Measurements from ENCODE around the gene UBE2V1.
A peak's percentile ranks its signal among the peaks of the same experiment; 100 is the strongest.

UBE2V1 gene

DNA sequence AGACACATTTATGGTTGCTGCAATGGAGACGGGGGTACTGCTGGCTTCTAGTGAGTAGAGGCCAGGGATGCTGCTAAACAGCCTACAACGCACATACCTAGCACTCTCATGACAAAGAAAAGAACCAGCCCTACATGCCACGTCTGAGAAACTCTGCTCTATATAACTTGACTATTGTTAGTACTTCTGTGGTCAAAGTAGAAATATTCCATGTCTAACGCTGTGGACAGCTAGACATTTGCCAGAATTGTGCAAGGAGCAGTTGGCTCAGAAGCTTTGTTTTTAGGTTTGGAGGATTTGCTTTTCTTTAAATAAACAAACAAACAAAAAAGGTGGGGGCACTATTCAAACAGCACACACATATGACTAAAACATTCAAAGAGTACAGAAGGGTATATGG is 20.5 kb downstream of the UBE2V1 start:
- no peak for TF ChIP-seq RAD21 (IDR thresholded peaks at IDR 0.05; ENCODE audit: low read depth)
- TF ChIP-seq CEBPB (IDR thresholded peaks at IDR 0.05), result no peak
- TF ChIP-seq TEAD4 (IDR thresholded peaks at IDR 0.05), result no peak
- no peak for TF ChIP-seq USF1 (IDR thresholded peaks at IDR 0.05)
- no peak for TF ChIP-seq CREB1 (IDR thresholded peaks at IDR 0.05; ENCODE audit: low read depth)
- no peak for TF ChIP-seq ZBTB7A (IDR thresholded peaks at IDR 0.05; ENCODE audit: low read depth)
- TF ChIP-seq TCF12 (IDR thresholded peaks at IDR 0.05; ENCODE audit: low read depth), result no peak
- no peak for TF ChIP-seq MAX (IDR thresholded peaks at IDR 0.05)
- no peak for TF ChIP-seq TAF1 (IDR thresholded peaks at IDR 0.05; ENCODE audit: low read depth)

GRCh38 chr20:50089787-50090177 is 23.2 kb downstream of the UBE2V1 start:
- no peak for TF ChIP-seq TEAD4 (IDR thresholded peaks at IDR 0.05)

DNA sequence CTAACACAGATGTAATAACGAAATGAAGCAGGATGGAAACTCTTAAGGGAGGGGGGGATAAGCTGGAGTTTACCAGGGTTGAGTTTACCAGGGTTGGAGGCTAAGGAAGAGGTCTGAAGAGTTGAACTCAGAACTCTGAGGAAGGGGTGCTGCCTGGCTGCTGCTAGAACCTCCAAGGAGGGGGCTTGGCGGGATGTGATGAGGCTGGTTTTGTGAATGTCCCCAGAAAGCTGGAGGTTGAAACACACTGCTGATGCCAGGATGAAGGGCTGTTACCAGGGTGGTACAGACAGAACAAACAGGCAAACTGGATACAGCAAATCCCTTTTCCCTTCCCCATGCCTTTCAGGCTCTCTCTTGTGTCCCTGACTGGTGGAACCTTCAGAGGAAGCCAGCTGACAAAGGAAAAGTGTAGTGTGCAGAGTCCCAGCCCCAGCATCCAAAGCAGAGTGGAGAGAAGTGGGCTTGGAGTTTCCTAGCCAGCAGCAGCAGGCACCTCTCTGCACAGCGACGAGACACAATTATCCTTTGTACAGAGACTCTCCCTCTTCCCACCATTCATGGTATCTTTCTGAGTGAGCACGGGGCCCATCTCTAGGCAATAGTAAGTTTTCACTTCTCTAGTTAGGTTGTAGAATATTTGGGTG is 23.7 kb downstream of the UBE2V1 start:
- TF ChIP-seq EGR1 (IDR thresholded peaks at IDR 0.05) (no peak), FOXM1 (IDR thresholded peaks at IDR 0.05; ENCODE audit: borderline replicate concordance, low read depth) (no peak), YY1 (IDR thresholded peaks at IDR 0.05; ENCODE audit: low read depth) (no peak), CREB1 (IDR thresholded peaks at IDR 0.05; ENCODE audit: low read depth) (no peak), TCF12 (IDR thresholded peaks at IDR 0.05; ENCODE audit: low read depth) (no peak), NFIC (IDR thresholded peaks at IDR 0.05) (no peak), CEBPB (IDR thresholded peaks at IDR 0.05) (no peak), EP300 (IDR thresholded peaks at IDR 0.05; ENCODE audit: borderline replicate concordance) (no peak), USF1 (IDR thresholded peaks at IDR 0.05) (no peak), MAX (IDR thresholded peaks at IDR 0.05) (no peak), RAD21 (IDR thresholded peaks at IDR 0.05; ENCODE audit: low read depth) (no peak), TAF1 (IDR thresholded peaks at IDR 0.05; ENCODE audit: low read depth) (no peak), ZBTB7A (IDR thresholded peaks at IDR 0.05; ENCODE audit: low read depth) (no peak), TEAD4 (IDR thresholded peaks at IDR 0.05) (no peak)
- TF ChIP-seq, protein P1, sequence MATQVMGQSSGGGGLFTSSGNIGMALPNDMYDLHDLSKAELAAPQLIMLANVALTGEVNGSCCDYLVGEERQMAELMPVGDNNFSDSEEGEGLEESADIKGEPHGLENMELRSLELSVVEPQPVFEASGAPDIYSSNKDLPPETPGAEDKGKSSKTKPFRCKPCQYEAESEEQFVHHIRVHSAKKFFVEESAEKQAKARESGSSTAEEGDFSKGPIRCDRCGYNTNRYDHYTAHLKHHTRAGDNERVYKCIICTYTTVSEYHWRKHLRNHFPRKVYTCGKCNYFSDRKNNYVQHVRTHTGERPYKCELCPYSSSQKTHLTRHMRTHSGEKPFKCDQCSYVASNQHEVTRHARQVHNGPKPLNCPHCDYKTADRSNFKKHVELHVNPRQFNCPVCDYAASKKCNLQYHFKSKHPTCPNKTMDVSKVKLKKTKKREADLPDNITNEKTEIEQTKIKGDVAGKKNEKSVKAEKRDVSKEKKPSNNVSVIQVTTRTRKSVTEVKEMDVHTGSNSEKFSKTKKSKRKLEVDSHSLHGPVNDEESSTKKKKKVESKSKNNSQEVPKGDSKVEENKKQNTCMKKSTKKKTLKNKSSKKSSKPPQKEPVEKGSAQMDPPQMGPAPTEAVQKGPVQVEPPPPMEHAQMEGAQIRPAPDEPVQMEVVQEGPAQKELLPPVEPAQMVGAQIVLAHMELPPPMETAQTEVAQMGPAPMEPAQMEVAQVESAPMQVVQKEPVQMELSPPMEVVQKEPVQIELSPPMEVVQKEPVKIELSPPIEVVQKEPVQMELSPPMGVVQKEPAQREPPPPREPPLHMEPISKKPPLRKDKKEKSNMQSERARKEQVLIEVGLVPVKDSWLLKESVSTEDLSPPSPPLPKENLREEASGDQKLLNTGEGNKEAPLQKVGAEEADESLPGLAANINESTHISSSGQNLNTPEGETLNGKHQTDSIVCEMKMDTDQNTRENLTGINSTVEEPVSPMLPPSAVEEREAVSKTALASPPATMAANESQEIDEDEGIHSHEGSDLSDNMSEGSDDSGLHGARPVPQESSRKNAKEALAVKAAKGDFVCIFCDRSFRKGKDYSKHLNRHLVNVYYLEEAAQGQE (IDR thresholded peaks at IDR 0.05; ENCODE audit: low read depth), result no peak

DNA sequence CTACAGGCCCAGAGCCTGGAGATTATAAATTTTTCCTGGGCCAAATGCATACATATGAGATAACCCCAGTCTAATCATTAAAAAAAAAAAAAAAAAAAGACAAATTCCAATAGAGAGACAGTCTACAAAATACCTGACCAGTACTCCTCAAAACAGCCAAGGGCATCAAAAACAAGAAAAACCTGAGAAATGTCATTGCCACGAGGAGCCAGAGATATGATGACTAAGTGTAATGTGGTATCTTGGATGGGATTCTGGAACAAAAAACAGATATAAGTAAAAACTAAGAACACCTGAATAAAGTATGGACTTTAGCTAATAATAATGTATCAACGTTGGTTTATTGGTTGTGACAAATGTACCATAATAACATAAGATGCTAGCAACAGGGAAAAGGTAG is 24.9 kb downstream of the UBE2V1 start:
- TF ChIP-seq CREB1 (IDR thresholded peaks at IDR 0.05; ENCODE audit: low read depth) (no peak), TEAD4 (IDR thresholded peaks at IDR 0.05) (no peak), YY1 (IDR thresholded peaks at IDR 0.05; ENCODE audit: low read depth) (no peak), ZBTB7A (IDR thresholded peaks at IDR 0.05; ENCODE audit: low read depth) (no peak), EP300 (IDR thresholded peaks at IDR 0.05; ENCODE audit: borderline replicate concordance) (no peak), CEBPB (IDR thresholded peaks at IDR 0.05) (no peak), FOXM1 (IDR thresholded peaks at IDR 0.05; ENCODE audit: borderline replicate concordance, low read depth) (no peak)
- TF ChIP-seq, protein P1 (IDR thresholded peaks at IDR 0.05; ENCODE audit: low read depth), result no peak

- peak; percentile 62 for TF ChIP-seq RAD21 (IDR thresholded peaks at IDR 0.05; ENCODE audit: low read depth)
- TF ChIP-seq MAX (IDR thresholded peaks at IDR 0.05), result no peak
- TF ChIP-seq, protein P1 (IDR thresholded peaks at IDR 0.05; ENCODE audit: low read depth), result no peak
- TF ChIP-seq YY1 (IDR thresholded peaks at IDR 0.05; ENCODE audit: low read depth), result no peak
- TF ChIP-seq CEBPB (IDR thresholded peaks at IDR 0.05), result no peak
- TF ChIP-seq FOXM1 (IDR thresholded peaks at IDR 0.05; ENCODE audit: borderline replicate concordance, low read depth), result no peak
Observed at GRCh38 chr20:50085481-50086365, 27.2 kb downstream of the UBE2V1 start.

All from Ishikawa (cell line).